Pulmonary artery endothelial cell (primary cell): ENCODE measurements around the gene CUX1. TPM values are rescaled to one million over a fixed set of nuclear protein-coding genes. Genes with fewer than 3 reads are reported as not detected.
A peak's percentile ranks its signal among the peaks of the same experiment; 100 is the strongest.

Experiments
- DNase-seq: peaks from one replicate; pipeline ENCODE4 v3.0.0-alpha.2; 2011; ENCODE audit warnings: low read depth, low spot score
- total RNA-seq: library from RNA; depleted of rRNA; stranded (reverse); fragments of >200 nt; gene quantifications from 2 replicates; pipeline ENCODE4 v1.2.3, GENCODE V29; 2014

CUX1 gene
- total RNA-seq, 1 donor from 2014 or later, result 20.8 TPM

DNA sequence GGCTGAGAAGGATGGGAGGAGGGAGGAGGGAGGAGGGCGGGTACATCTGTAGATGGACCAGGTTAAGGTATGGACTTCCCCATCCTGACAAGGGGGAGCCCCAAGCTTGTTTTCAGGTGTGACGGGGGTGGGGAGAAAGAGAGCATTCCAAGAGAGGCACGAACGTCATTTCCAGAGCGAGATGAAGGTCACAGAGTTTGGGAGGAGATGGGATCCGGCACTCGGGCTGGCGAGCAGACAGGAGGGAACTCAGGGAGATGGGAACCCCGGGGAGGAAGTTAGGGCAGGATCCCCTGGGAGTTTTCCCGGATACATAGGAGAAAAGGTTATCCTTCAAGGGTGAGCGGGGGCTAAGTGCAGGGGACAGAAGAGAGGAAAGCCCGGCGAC is 118.8 kb downstream of the CUX1 start:
- no peak for DNase-seq

- DNase-seq, result no peak
Measured at GRCh38 chr7:101936611-101937231, 119.3 kb downstream of the CUX1 start.

DNA sequence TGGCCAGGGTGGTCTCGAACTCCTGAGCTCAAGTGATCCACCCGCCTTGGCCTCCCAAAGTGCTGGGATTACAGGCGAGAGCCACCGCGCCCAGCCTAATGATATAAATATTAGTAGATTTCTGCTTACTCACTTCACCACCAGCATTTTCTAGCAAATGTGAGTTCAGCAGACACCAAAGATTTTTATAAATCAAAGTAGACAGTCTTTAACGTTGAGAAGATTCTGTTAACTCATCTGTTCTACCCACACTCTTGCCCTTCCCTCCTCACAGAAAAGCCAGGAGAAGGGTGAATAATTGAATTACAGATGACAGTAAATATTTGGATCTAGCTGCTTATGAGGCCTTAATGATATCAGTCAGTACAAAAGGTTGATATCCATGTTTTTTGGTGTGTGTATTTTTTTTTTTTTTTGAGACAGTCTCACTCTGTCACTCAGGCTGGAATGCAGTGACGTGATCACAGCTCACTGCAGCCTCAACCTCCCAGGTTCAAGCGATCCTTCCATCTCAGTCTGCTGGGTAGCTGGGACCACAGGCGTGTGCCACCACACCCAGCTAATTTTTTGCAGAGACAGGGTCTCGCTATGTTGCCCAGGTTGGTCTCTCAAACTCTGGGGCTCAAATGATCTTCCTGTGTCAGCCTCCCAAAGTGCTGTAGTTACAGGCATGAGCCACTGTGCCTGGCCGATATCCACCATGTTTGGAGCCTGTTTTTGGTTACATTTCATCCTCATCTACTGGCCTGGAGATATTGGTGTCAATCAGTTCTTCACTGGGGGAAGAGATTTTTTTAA is 120.5 kb downstream of the CUX1 start:
- no peak for DNase-seq

GRCh38 chr7:101939136-101939695 is 121.8 kb downstream of the CUX1 start:
- DNase-seq, result no peak

GRCh38 chr7:101940151-101940550 is 122.7 kb downstream of the CUX1 start:
- DNase-seq, result no peak

DNA sequence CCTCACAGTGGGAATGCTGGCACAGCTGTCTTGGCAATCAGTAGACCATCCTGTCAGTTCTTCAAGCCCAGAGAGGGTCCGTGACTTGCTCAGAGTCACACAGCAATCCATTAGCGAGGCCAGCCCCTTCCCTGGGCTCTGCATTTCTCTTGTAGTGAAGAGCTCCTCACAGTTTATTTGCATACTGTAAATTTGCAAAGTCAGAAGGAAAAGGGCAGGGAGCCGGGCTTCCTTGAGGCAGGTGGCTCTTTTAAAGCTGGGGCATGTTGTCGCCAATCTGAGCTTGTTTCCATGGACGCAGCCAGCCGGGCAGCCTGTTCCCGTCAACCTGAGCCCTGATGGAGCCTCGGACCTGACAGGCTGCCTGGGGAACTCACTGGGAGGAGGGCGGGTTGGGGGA is 123.4 kb downstream of the CUX1 start:
- no peak for DNase-seq

DNA sequence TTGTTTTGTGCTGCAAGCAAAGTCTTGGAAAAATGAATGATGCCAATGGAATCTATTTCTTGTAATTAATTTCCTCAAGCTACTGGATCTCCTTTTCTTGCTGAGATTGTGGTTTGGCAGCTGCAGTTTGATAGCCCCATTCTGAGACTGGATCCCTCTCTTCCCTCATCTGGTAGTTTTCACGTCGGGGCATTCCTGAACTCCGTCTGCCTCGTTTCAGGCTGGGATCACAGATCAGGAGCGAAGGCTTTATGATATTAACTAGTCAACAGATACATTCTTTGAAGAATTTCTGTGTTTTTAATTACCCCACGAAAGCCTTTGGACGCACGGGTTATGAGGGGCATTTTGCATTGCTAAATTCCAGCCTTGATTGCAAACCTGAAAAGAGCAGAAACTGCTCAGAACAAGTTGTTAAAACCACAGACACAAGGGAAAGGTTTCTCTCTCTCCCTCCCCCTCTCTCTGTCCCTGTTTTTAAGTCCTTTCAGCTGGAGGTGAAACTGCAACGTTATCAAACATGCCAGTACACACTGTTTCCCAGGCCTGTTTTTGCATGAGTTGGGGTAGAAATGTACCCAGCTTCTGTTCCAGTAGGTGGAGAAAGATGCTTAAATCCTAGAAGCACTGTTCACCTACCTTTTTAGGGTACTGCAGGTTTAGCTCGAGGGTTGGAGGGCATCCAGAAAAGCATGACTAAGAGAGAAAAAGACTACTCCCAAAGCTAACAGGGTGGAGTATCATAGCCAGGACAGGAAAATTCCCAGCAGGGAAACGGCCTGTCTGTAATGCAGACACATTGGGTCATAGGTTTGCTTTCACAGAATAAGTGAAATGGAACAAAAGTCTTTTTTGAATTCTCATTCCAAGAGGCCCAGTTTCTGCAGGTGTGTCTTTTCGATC is 124.3 kb downstream of the CUX1 start:
- no peak for DNase-seq

- DNase-seq, result no peak
Measured at GRCh38 chr7:101942603-101943210, 125.3 kb downstream of the CUX1 start.

- no peak for DNase-seq
Measured at GRCh38 chr7:101943306-101943705, 125.9 kb downstream of the CUX1 start.

DNA sequence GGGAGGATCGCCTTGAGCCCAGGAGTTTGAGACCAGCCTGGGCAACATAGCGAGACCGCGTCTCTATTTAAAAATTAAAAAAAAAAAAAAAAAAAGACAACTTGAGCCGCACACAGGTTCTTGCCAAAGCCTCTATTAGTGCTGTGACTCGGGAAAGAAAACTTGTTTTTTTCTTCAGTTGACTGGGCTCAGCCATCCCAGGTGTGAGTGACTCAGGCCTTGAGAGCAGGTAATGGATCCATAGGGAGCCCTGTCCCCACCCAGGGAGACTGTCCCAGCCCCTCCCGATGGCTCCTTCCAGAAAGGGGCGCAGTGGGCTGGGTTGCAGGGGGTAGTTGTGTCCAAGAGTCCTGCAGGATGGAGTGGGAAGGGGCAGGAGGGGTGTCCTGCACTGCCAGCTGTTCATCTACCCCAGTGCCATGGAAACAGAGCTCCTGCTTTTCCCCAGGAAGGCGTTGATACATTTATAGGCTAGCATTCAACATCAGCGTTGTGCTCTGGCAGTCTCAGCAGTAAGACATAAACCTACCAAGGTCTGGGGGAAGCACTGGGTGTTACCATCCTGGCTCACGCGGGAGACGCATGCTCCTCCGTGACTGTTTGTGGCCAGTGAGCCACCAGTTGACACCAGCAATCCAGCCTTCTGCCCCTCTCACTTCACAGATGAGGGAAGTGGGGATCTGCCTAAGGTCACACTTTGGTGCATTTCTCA is 126.6 kb downstream of the CUX1 start:
- DNase-seq, result no peak

GRCh38 chr7:101944611-101945010 is 127.2 kb downstream of the CUX1 start:
- DNase-seq, result no peak

- DNase-seq, result no peak
Measured at GRCh38 chr7:101945034-101945758, 127.8 kb downstream of the CUX1 start.

GRCh38 chr7:101947899-101948298 is 130.5 kb downstream of the CUX1 start:
- no peak for DNase-seq

GRCh38 chr7:101948650-101949049 is 131.2 kb downstream of the CUX1 start:
- no peak for DNase-seq

DNA sequence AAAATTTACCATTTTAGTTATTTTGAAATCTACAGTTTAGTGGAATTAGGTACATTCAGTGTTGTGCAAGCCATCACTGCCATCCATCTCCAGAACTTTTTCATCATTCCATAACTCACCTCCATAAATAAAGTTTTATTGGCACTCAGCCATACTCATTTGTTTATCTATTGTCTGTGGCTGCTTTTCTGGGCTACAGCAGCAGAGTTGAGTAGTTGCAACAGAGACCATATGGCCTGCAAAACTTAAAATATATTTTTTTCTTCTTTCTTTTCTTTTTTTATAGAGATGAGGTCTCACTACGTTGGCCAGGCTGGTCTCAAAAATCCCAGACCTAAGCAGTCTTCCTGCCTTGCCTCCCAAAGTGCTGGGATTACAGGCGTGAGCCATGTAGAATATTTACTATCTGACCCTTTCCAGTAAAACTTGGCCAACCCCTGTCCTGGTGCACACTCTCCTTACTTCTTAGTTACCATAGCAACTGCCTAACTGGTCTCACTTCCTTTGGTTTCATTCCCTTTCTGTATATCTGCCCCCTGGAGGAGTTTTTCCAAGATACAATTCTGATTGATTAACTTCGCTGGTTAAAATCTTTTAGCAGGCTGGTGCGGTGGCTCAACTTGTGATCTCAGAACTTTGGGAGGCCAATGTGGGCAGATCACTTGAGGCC is 133.2 kb downstream of the CUX1 start:
- DNase-seq, result peak; percentile 22

- DNase-seq, result no peak
Measured at GRCh38 chr7:101951757-101952156, 134.3 kb downstream of the CUX1 start.

DNA sequence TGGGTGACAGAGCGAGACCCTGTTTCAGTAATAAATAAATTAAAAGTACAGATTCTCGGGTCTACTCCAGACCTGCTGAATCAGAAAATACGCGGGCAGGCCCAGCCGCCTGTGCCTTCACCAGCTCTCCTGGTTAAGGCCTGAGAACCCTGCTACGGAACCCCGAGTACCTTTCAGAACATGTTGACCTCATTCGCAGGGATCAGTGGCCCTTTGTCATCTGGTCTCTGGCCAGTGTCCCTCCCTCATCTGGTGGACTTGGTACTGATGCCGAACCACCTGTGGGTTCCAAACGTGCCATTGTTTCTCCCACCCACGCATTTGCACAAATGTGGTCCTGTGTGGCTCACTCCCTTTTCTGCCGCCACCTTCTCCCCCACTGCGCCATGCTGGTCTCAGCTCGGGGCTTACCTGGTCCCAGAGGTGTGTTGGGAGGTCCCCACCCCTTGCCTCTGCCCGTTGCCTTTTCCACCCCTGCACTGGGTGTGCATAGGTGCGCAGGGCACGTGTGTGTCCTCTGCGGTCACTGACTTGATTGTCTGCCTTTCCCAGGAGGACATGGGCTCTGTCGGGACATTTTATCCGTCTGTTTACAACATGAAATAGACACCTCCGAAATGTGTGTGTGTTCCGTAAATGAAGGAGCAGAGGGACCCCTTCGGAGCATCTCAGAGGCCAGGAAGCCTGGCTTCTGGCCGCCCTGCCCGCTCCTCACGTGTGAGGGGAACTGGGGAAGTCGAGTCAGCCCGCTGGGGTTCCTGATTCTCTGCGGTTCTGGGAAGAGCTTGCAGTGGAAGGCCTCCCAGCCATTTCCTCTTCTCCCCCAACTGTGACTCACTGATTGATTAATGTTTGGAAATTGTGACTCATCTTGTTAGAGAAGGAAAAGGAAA is 135.2 kb downstream of the CUX1 start:
- DNase-seq, result peak; percentile 71

GRCh38 chr7:101953248-101953819 is 135.9 kb downstream of the CUX1 start:
- DNase-seq, result no peak
